HepG2 (cell line): Measurements from ENCODE around the gene IQSEC1. TPM values are rescaled to one million over a fixed set of nuclear protein-coding genes. Genes with fewer than 3 reads are reported as not detected.

Experiments used
- ATAC-seq: fragments of 200-7000 bp; cut with Tn5 transposase; 3 replicates; pipeline ENCODE4 v1.9.1; 2020; ENCODE audit warnings: mild to moderate bottlenecking, moderate library complexity
- BruUV-seq: library from RNA; stranded (reverse); fragments of 400-500 nt; replicated peaks from 2 replicates; lab custom pipeline; 2021; lab: Mats Ljungman, UMichigan
- CTCF ChIA-PET: fragments of 300-600 bp; formaldehyde crosslinking; extraction: SDS; loops from one replicate; lab custom pipeline; 2021; ENCODE audit warnings: low total read pairs, inconsistent platforms, low intra/inter-chr PET ratio; lab: Yijun Ruan, JAX
- POLR2A ChIA-PET: fragments of 350-600 bp; sonication (Branson Sonifier 250); formaldehyde crosslinking; loops from one replicate; lab custom pipeline; 2020; ENCODE audit warnings: antibody characterized with exemption, inconsistent platforms; lab: Yijun Ruan, JAX
- DNase-seq: peaks from one replicate; pipeline ENCODE4 v3.0.0-alpha.2; 2015; ENCODE audit warnings: low spot score
- FAIRE-seq: peaks from 3 replicates; lab custom pipeline; 2011; peaks lifted over from hg19 to GRCh38; lab: Jason Lieb, UNC
- H2AFZ ChIP-seq: one replicate; pipeline ENCODE4 v1.6.1; 2011; ENCODE audit warnings: low read length, inconsistent platforms
- H3K27ac ChIP-seq: fragments of 300-600 bp; 3 replicates; pipeline ENCODE4 v1.8.0; 2011; ENCODE audit warnings: mixed run types, mild to moderate bottlenecking, mixed read lengths, low read length, inconsistent platforms; ENCODE audit not compliant: insufficient read depth; ENCODE audit errors: extremely low read length
- H3K27me3 ChIP-seq, 2 experiments: fragments of 200-600 bp in 1 of 2; 2 replicates in 1 of 2; 3 replicates in 1 of 2; pipeline versions ENCODE4 v1.6.0 to v1.8.0; 2011; ENCODE audit warnings: low read length in 2 of 2, mild to moderate bottlenecking in 2 of 2, moderate library complexity in 2 of 2, inconsistent platforms in 1 of 2; ENCODE audit not compliant: insufficient read depth in 2 of 2, control insufficient read depth in 1 of 2
- H3K36me3 ChIP-seq, 2 experiments: fragments of 200-600 bp in 1 of 2; replicated peaks in 1 of 2; 2 replicates in 1 of 2; 3 replicates in 1 of 2; pipeline versions ENCODE4 v1.5.1 to v1.8.0; 2011; ENCODE audit warnings: low read length in 2 of 2, inconsistent platforms in 1 of 2; ENCODE audit not compliant: insufficient read depth in 2 of 2, control insufficient read depth in 1 of 2
- H3K4me1 ChIP-seq: 2 replicates; pipeline ENCODE4 v1.5.1; 2012; ENCODE audit warnings: low read length, inconsistent platforms; ENCODE audit not compliant: insufficient read depth
- H3K4me2 ChIP-seq: 2 replicates; pipeline ENCODE4 v1.6.0; 2011; ENCODE audit warnings: low read depth, low read length, inconsistent platforms
- H3K4me3 ChIP-seq, 3 experiments: fragments of 200-600 bp in 1 of 3; sonication (generic), shearing (Covaris generic) in 1 of 3; replicated peaks in 1 of 3; 2 replicates each; pipeline ENCODE4 v1.5.1; 2011 to 2016; ENCODE audit warnings: low read length in 3 of 3, inconsistent platforms in 2 of 3, low read depth in 2 of 3, mild to moderate bottlenecking in 2 of 3, control low read depth in 1 of 3, mixed read lengths in 1 of 3; ENCODE audit not compliant: insufficient read depth in 1 of 3
- H3K79me2 ChIP-seq: one replicate; pipeline ENCODE4 v1.6.1; 2011; ENCODE audit warnings: low read length, inconsistent platforms; ENCODE audit not compliant: insufficient read depth
- H3K9ac ChIP-seq: 2 replicates; pipeline ENCODE4 v1.6.0; 2011; ENCODE audit warnings: mild to moderate bottlenecking, low read depth, low read length, inconsistent platforms; ENCODE audit not compliant: insufficient read depth
- H3K9me3 ChIP-seq: 2 replicates; pipeline ENCODE4 v1.5.1; 2012; ENCODE audit warnings: mild to moderate bottlenecking, low read length
- H4K20me1 ChIP-seq: 2 replicates; pipeline ENCODE4 v1.6.0; 2011; ENCODE audit warnings: inconsistent platforms, mild to moderate bottlenecking, low read length, moderate library complexity; ENCODE audit not compliant: insufficient read depth
- CEBPZ ChIP-seq: IDR thresholded peaks from 2 replicates; pipeline ENCODE4 v1.6.1; 2012; ENCODE audit warnings: low read length, improper control_type of control experiment
- HNF4A ChIP-seq: sonication (generic); formaldehyde crosslinking; IDR thresholded peaks from 2 replicates; pipeline ENCODE4 v1.4.0; 2020; ENCODE audit warnings: missing genetic modification reagents
- MNT ChIP-seq: fragments of 450-650 bp; IDR thresholded peaks from 2 replicates; pipeline ENCODE4 v1.6.1; 2016
- ZNF557 ChIP-seq: sonication (generic); formaldehyde crosslinking; IDR thresholded peaks from 2 replicates; pipeline ENCODE4 v1.4.0; 2020; ENCODE audit warnings: missing genetic modification reagents
- ZNF770 ChIP-seq: sonication (generic); formaldehyde crosslinking; IDR thresholded peaks from 2 replicates; pipeline ENCODE4 v1.5.0; 2020; ENCODE audit warnings: mild to moderate bottlenecking, missing genetic modification reagents
- WGBS: methylation state at CpG from one replicate; pipeline ENCODE4 v1.1.6; 2017; ENCODE audit warnings: low lambda C conversion rate; 5-methylcytosine and 5-hydroxymethylcytosine counted together
- in situ Hi-C: cut with HindIII; loops from 2 replicates; pipeline ENCODE4 v1.10.0; 2017; ENCODE audit warnings: low pct_unique_long_range_greater_than_20kb; ENCODE audit not compliant: extremely low pct_ligation_motif_present
- intact Hi-C: fragments of 100-400 bp; cut with micrococcal nuclease; formaldehyde crosslinking; loops from one replicate; pipeline ENCODE4 v1.10.0; 2022; ENCODE audit not compliant: unreplicated experiment
- polyA plus RNA-seq, 8 experiments: library from polyadenylated mRNA; depleted of rRNA in 3 of 8; stranded (reverse) in 7 of 8; unstranded in 1 of 8; fragments of >200 nt; fragmentation: Illumina TruSeq in 4 of 8; extraction: Trizol in 4 of 8; gene quantifications; 2 replicates each; pipeline versions ENCODE4 v1.2.1 to v1.2.3, GENCODE V29; 2011 to 2016; ENCODE audit warnings: low read depth in 4 of 8, missing spikeins in 1 of 8, mixed read lengths in 1 of 8; ENCODE audit not compliant: insufficient read depth in 1 of 8
- total RNA-seq, 5 experiments: library from RNA; depleted of rRNA; stranded (reverse); fragments of >200 nt; fragmentation: Illumina TruSeq; extraction: Trizol; gene quantifications; 2 replicates each; pipeline ENCODE4 v1.2.3, GENCODE V29; 2016; ENCODE audit warnings: low read depth in 1 of 5

IQSEC1 gene
- total and polyA plus RNA-seq, 2 of the 13 experiments (the other 11 are each of a cell fraction or from before 2014, with no cell fraction given), result 17.4 to 20.2 TPM

GRCh38 chr3:13057282-13058040, 15.8 kb downstream of the IQSEC1 start:
- H3K4me3 ChIP-seq, result no peak overlapping the region
- no peaks in the 10 kb centered on the region for H3K79me2 ChIP-seq
- no peaks in the 10 kb centered on the region for H3K36me3 ChIP-seq
- ChIA-PET CTCF (no interaction called here), POLR2A (no interaction called here)
- H3K9ac ChIP-seq, result no peak overlapping the region
- no peaks in the 10 kb centered on the region for H3K9me3 ChIP-seq
- intact Hi-C loops (no loop called here), in situ Hi-C loops (no loop called here)
- no peak for FAIRE-seq
- H4K20me1 ChIP-seq, result no peaks in the 10 kb centered on the region; the same call in 1 of the 2 replicates
- TF ChIP-seq MNT (peak; percentile 27; the same call in 1 of the 2 replicates), ZNF770 (CRISPR knock-in tag) (no peak)
- BruUV-seq, result no TSS peak
- H3K27me3 ChIP-seq, result no peaks in the 10 kb centered on the region
- H2AFZ ChIP-seq, result no peak overlapping the region
- peaks cover 14% of the 10 kb centered on the region for H3K4me1 ChIP-seq
- H3K27ac ChIP-seq, result no peak overlapping the region
- no peak overlapping the region for H3K4me2 ChIP-seq
- WGBS, result 83% methylated on average over 5 of the region's 6 CpGs
- no peak for DNase-seq
- no peak for ATAC-seq

- Histone ChIP-seq H3K79me2 (no peaks in the 10 kb centered on the region), H2AFZ (no peak overlapping the region), H3K4me3 (no peak overlapping the region), H4K20me1 (no peaks in the 10 kb centered on the region; the same call in 1 of the 2 replicates), H3K36me3 (no peaks in the 10 kb centered on the region), H3K27ac (no peak overlapping the region), H3K27me3 (no peaks in the 10 kb centered on the region), H3K4me1 (peaks cover 14% of the 10 kb centered on the region), H3K9ac (no peak overlapping the region), H3K9me3 (no peaks in the 10 kb centered on the region), H3K4me2 (no peak overlapping the region)
- FAIRE-seq (no peak), DNase-seq (no peak), ATAC-seq (peak; percentile 37)
- ChIA-PET CTCF (no interaction called here), POLR2A (no interaction called here)
- BruUV-seq, result no TSS peak
- intact Hi-C loops (no loop called here), in situ Hi-C loops (no loop called here)
- TF ChIP-seq HNF4A (CRISPR knock-in tag), result peak; percentile 53; the same call in 1 of the 2 replicates
- TF ChIP-seq ZNF557 (CRISPR knock-in tag), result no peak
- no peak for TF ChIP-seq CEBPZ
- WGBS, result 52% methylated on average over 4 of the region's 7 CpGs
These were observed 17.6 kb downstream of the IQSEC1 start for GRCh38 chr3:13055634-13056033.
